Activated B cell treated with CpG ODN at 0.5 μM for 24 hours (primary cell): ENCODE measurements around the gene ID1. TPM values are rescaled to one million over a fixed set of nuclear protein-coding genes. Genes with fewer than 3 reads are reported as not detected.
A peak's percentile ranks its signal among the peaks of the same experiment; 100 is the strongest.
"Not testable (repeated sequence)": the region's sequence is repeated elsewhere in the genome, so short reads cannot be mapped to it uniquely, and the experiment has no call there.

Experiments used
- ATAC-seq: fragments of 200-7000 bp; cut with Tn5 transposase; one replicate; pipeline ENCODE4 v1.10.0; 2021; ENCODE audit warnings: low read depth, mild to moderate bottlenecking, moderate library complexity
- CTCF ChIA-PET: fragments of 350-600 bp; sonication (Branson Sonifier 250); formaldehyde crosslinking; loops from one replicate; lab custom pipeline; 2021; ENCODE audit warnings: antibody characterized with exemption; lab: Charles Lee
- POLR2A ChIA-PET: fragments of 350-600 bp; sonication (Branson Sonifier 250); formaldehyde crosslinking; loops from one replicate; lab custom pipeline; 2021; ENCODE audit warnings: antibody characterized with exemption; lab: Charles Lee
- DNase-seq: peaks from one replicate; pipeline ENCODE4 v3.0.0; 2022
- H3K27ac Mint-ChIP-seq: one replicate; pipeline ENCODE4 v1.8.0; 2020; ENCODE audit warnings: mixed read lengths
- H3K27me3 Mint-ChIP-seq: one replicate; pipeline ENCODE4 v1.8.0; 2021; ENCODE audit warnings: mixed read lengths
- H3K36me3 Mint-ChIP-seq: one replicate; pipeline ENCODE4 v1.8.0; 2021; ENCODE audit warnings: low read depth, mixed read lengths
- H3K4me1 Mint-ChIP-seq: one replicate; pipeline ENCODE4 v1.8.0; 2021; ENCODE audit warnings: mixed read lengths
- H3K4me3 Mint-ChIP-seq: one replicate; pipeline ENCODE4 v1.8.0; 2020; ENCODE audit warnings: mild to moderate bottlenecking, mixed read lengths
- H3K9me3 Mint-ChIP-seq: one replicate; pipeline ENCODE4 v1.8.0; 2020; ENCODE audit warnings: mixed read lengths
- CTCF ChIP-seq: fragments of 200-600 bp; IDR thresholded peaks from one replicate; pipeline ENCODE4 v1.8.0; 2022; ENCODE audit warnings: antibody characterized with exemption, mild to moderate bottlenecking
- intact Hi-C: fragments of 100-400 bp; cut with micrococcal nuclease; formaldehyde crosslinking; loops from one replicate; pipeline ENCODE4 v1.15.1; 2024
- total RNA-seq: library from RNA; stranded (reverse); gene quantifications from 2 replicates; pipeline ENCODE4 v1.2.3, GENCODE V29; 2022

Gene ID1
- total RNA-seq, 1 donor from 2014 or later = 0.60 TPM

DNA sequence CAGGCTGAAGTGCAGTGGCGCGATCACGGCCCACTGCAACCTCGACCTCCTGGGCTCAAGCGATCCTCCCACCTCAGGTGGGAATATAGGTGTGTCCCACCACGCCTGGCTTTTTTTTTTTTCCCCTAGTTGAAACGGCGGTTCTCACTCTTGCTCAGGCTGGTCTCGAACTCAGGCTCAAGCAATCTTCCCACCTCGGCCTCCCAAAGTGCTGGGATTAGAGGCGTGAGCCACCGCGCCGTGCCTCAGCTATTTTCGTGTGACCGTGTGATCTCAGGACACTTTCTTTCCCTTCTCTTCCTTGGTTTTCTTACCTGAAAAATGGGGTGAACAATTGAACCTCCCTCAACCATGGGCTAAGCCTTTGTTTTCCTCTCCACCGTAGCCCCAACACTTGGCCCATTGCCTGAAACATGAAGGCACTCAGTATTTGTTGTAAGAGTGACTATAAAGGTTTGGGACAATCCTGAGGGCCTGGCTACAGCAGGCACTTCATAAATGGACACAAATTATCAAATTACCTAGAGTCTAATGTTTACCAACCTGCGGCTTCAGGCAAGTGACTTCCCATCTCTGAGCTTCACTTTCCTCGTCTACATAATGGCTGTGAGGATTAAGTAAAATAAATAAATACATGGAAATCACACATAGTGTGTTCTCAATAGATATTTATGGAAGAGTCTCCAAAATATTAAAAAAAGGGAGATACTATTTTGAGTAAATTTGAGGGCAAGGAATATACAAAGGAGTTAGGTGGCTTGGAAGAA is 31.4 kb upstream of the ID1 start:
- intact Hi-C loops = loop anchor here (1.0 to 2.0 kb wide), 3 partner anchors 15 to 40 kb away; partner anchors contain the start of gene ID1
- ChIA-PET CTCF (interaction anchor here (1.0 to 10.4 kb wide), 7 partner anchors 11 to 150 kb away, joined by 3 to 174 read pairs (median 5); partner anchors contain the start of gene ID1), POLR2A (interaction anchor here (0.5 to 2.3 kb wide), 9 partner anchors 11 to 289 kb away, joined by 3 to 17 read pairs (median 7); partner anchors contain the start of gene ID1)
- Mint-ChIP-seq H3K36me3 (peaks cover 6% of the 10 kb centered on the region), H3K4me3 (peak overlapping the region; percentile 88), H3K27me3 (no peaks in the 10 kb centered on the region), H3K4me1 (peaks cover 18% of the 10 kb centered on the region), H3K27ac (peak overlapping the region; percentile 79), H3K9me3 (no peaks in the 10 kb centered on the region)
- ATAC-seq = peak; percentile 2
- TF ChIP-seq CTCF = no peak
- DNase-seq = no peak

GRCh38 chr20:31574986-31575385 is 30.1 kb upstream of the ID1 start:
- H3K4me1 Mint-ChIP-seq = peaks cover 18% of the 10 kb centered on the region
- intact Hi-C loops, POLR2A ChIA-PET, H3K27me3 Mint-ChIP-seq, H3K27ac Mint-ChIP-seq, ATAC-seq, H3K36me3 Mint-ChIP-seq, H3K9me3 Mint-ChIP-seq, DNase-seq, H3K4me3 Mint-ChIP-seq: not testable (repeated sequence)
- CTCF ChIA-PET = interaction anchor here (10.4 kb wide), 1 partner anchor 37 kb away, joined by 174 read pairs; no protein-coding TSS in a partner anchor

GRCh38 chr20:31576751-31577150 is 28.3 kb upstream of the ID1 start:
- POLR2A ChIA-PET = no interaction called here
- no peak overlapping the region for H3K4me3 Mint-ChIP-seq

GRCh38 chr20:31577194-31577593 is 27.9 kb upstream of the ID1 start:
- DNase-seq = no peak
- CTCF ChIA-PET = interaction anchor here (0.9 to 1.5 kb wide), 3 partner anchors 7 to 35 kb away, joined by 3 to 9 read pairs (median 5); no protein-coding TSS in a partner anchor
- no peak for ATAC-seq
- H3K27ac Mint-ChIP-seq = no peak overlapping the region
- peaks cover 15% of the 10 kb centered on the region for H3K4me1 Mint-ChIP-seq
- H3K9me3 Mint-ChIP-seq = no peaks in the 10 kb centered on the region
- intact Hi-C loops = no loop called here
- no peaks in the 10 kb centered on the region for H3K27me3 Mint-ChIP-seq
- no peak overlapping the region for H3K4me3 Mint-ChIP-seq
- H3K36me3 Mint-ChIP-seq = no peaks in the 10 kb centered on the region
- POLR2A ChIA-PET = no interaction called here
- no peak for TF ChIP-seq CTCF

More at GRCh38 chr20:31576751-31577150, 28.3 kb upstream of the ID1 start:
- peaks cover 18% of the 10 kb centered on the region for H3K4me1 Mint-ChIP-seq
- H3K9me3 Mint-ChIP-seq = no peaks in the 10 kb centered on the region
- intact Hi-C loops = no loop called here
- no peaks in the 10 kb centered on the region for H3K36me3 Mint-ChIP-seq
- H3K27ac Mint-ChIP-seq = no peak overlapping the region
- TF ChIP-seq CTCF = no peak
- CTCF ChIA-PET = no interaction called here
- no peak for ATAC-seq
- H3K27me3 Mint-ChIP-seq = no peaks in the 10 kb centered on the region
- no peak for DNase-seq

- no peaks in the 10 kb centered on the region for H3K27me3 Mint-ChIP-seq
- no peak overlapping the region for H3K27ac Mint-ChIP-seq
- CTCF ChIA-PET = interaction anchor here (1.2 to 1.5 kb wide), 2 partner anchors 9 to 34 kb away, joined by 3 to 9 read pairs; no protein-coding TSS in a partner anchor
- H3K36me3 Mint-ChIP-seq = no peaks in the 10 kb centered on the region
- intact Hi-C loops = no loop called here
- ATAC-seq (no peak), DNase-seq (no peak)
- POLR2A ChIA-PET = no interaction called here
- H3K9me3 Mint-ChIP-seq = no peaks in the 10 kb centered on the region
- TF ChIP-seq CTCF = no peak
- peaks cover 6% of the 10 kb centered on the region for H3K4me1 Mint-ChIP-seq
- H3K4me3 Mint-ChIP-seq = no peak overlapping the region
Observed at GRCh38 chr20:31578448-31579138, 26.5 kb upstream of the ID1 start.
